ENCODE results near the gene POLR3B.
A peak's percentile ranks its signal among the peaks of the same experiment; 100 is the strongest.

POLR3B gene

GRCh38 chr12:106445959-106446358, 88.4 kb downstream of the POLR3B start:
- TF ChIP-seq CTCF (IDR thresholded peaks at IDR 0.05; ENCODE audit: borderline replicate concordance, control extremely low read depth, extremely low read depth, insufficient read depth, missing control alignments): no peak
- in situ Hi-C loops (cut with MboI; ENCODE audit: low sequenced_read_pairs, unreplicated experiment): no loop called here
- DNase-seq (ENCODE audit: low spot score): no peak

GRCh38 chr12:106446419-106447092, 89.0 kb downstream of the POLR3B start:
- no peak for DNase-seq (ENCODE audit: low spot score)
- no peak for TF ChIP-seq CTCF (IDR thresholded peaks at IDR 0.05; ENCODE audit: borderline replicate concordance, control extremely low read depth, extremely low read depth, insufficient read depth, missing control alignments)
- in situ Hi-C loops (cut with MboI; ENCODE audit: low sequenced_read_pairs, unreplicated experiment): no loop called here

DNA sequence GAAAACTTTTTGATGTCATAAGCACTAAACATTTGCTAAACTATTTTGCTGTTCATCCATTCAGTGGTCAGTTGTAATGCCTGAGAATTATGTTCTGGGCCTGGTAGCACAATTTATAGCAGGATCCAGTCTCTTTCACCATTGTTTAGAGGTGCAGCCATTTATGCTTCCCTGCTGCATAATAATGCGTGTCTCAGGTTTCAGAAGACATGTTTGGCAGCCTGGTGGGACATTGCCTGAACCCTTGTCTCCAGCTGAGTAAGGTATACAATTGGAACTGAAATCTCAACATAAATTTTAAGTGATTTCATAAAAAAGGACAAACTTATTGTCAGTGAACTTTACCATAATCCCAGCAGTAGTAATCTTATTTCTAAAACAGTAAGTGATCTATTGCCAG, 94.8 kb downstream of the POLR3B start:
- TF ChIP-seq CTCF (IDR thresholded peaks at IDR 0.05; ENCODE audit: borderline replicate concordance, control extremely low read depth, extremely low read depth, insufficient read depth, missing control alignments): no peak
- no peak for DNase-seq (ENCODE audit: low spot score)
- in situ Hi-C loops (cut with MboI; ENCODE audit: low sequenced_read_pairs, unreplicated experiment): no loop called here

- no peak for TF ChIP-seq CTCF (IDR thresholded peaks at IDR 0.05; ENCODE audit: borderline replicate concordance, control extremely low read depth, extremely low read depth, insufficient read depth, missing control alignments)
- in situ Hi-C loops (cut with MboI; ENCODE audit: low sequenced_read_pairs, unreplicated experiment): no loop called here
Measured at GRCh38 chr12:106455111-106455510, 97.6 kb downstream of the POLR3B start.

GRCh38 chr12:106459124-106459523, 101.6 kb downstream of the POLR3B start:
- TF ChIP-seq CTCF (IDR thresholded peaks at IDR 0.05; ENCODE audit: borderline replicate concordance, control extremely low read depth, extremely low read depth, insufficient read depth, missing control alignments): no peak
- in situ Hi-C loops (cut with MboI; ENCODE audit: low sequenced_read_pairs, unreplicated experiment): no loop called here
- no peak for DNase-seq (ENCODE audit: low spot score)

More at GRCh38 chr12:106455111-106455510, 97.6 kb downstream of the POLR3B start:
- DNase-seq (ENCODE audit: low spot score): peak; percentile 7

DNA sequence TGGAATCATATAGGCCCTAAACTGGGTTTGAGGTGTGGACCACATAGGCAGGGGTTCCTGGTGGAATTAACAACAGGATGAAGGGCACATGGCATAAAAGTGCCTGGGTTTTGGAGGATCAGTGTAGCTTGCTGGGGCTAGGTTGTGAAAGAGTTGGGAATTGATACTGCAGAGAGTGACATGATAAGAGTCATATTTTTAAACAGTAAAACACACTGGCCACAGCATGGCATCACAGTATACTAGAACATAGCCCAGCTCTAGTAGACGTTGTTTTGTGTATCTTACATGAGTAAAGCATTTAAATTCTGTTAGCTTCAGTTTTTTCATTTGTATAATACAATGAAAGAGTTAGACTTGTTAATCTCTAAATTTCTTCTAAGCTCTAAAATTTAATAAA, 102.0 kb downstream of the POLR3B start:
- TF ChIP-seq CTCF (IDR thresholded peaks at IDR 0.05; ENCODE audit: borderline replicate concordance, control extremely low read depth, extremely low read depth, insufficient read depth, missing control alignments): no peak
- in situ Hi-C loops (cut with MboI; ENCODE audit: low sequenced_read_pairs, unreplicated experiment): no loop called here
- no peak for DNase-seq (ENCODE audit: low spot score)
